Peyer's patch (tissue), 4 donors: ENCODE measurements around the gene SPIC. TPM values are rescaled to one million over a fixed set of nuclear protein-coding genes. Genes with fewer than 3 reads are reported as not detected.
A peak's percentile ranks its signal among the peaks of the same experiment; 100 is the strongest.
"Not testable (repeated sequence)": the region's sequence is repeated elsewhere in the genome, so short reads cannot be mapped to it uniquely, and the experiment has no call there.

Source experiments
- DNase-seq, 3 donors: peaks; one replicate each; pipeline ENCODE4 v3.0.0-alpha.2; 2017 to 2019
- H3K27ac ChIP-seq, 4 donors: fragments of 200-600 bp; sonication (generic); one replicate each; pipeline ENCODE4 v1.5.1; 2016 to 2019
- H3K27me3 ChIP-seq, 2 donors: fragments of 200-600 bp; sonication (generic); one replicate each; pipeline ENCODE4 v1.5.1; 2019
- H3K36me3 ChIP-seq, 3 donors: fragments of 200-600 bp; sonication (generic); one replicate each; pipeline ENCODE4 v1.5.1; 2016 to 2019
- H3K4me1 ChIP-seq, 4 donors: fragments of 200-600 bp; sonication (generic); one replicate each; pipeline ENCODE4 v1.5.1; 2016 to 2019
- H3K4me3 ChIP-seq, 4 donors: fragments of 200-600 bp; sonication (generic); 1 replicate in 3 of 4; 2 replicates in 1 of 4; pipeline ENCODE4 v1.5.1; 2016 to 2019; ENCODE audit warnings: mild to moderate bottlenecking in 1 of 4
- H3K9me3 ChIP-seq, 4 donors: fragments of 200-600 bp; sonication (generic); one replicate each; pipeline ENCODE4 v1.5.1; 2016 to 2019; ENCODE audit warnings: mild to moderate bottlenecking in 1 of 4
- CTCF ChIP-seq, 6 experiments: fragments of 450-650 bp in 4 of 6; fragments of 200-600 bp in 2 of 6; sonication (generic) in 1 of 6; IDR thresholded peaks; one replicate each; pipeline ENCODE4 v1.5.1; 2017 to 2019; ENCODE audit warnings: antibody characterized with exemption in 6 of 6, mild to moderate bottlenecking in 3 of 6, moderate library complexity in 1 of 6
- POLR2A ChIP-seq, 2 donors: fragments of 450-650 bp; IDR thresholded peaks; one replicate each; pipeline ENCODE4 v1.5.1; 2017; ENCODE audit warnings: antibody characterized with exemption in 2 of 2, mild to moderate bottlenecking in 2 of 2, moderate library complexity in 2 of 2
- total RNA-seq, 4 donors: library from RNA; depleted of rRNA; stranded (reverse); fragments of >200 nt; gene quantifications; one replicate each; pipeline ENCODE4 v1.1.0, GENCODE V29; 2016

The SPIC gene
- total RNA-seq, 4 donors from 2014 or later = not detected

- DNase-seq = no peak
- peaks cover 0 to 4% (median 0%) of the 10 kb centered on the region in 4 donors for H3K4me1 ChIP-seq
- no peaks in the 10 kb centered on the region for H3K27me3 ChIP-seq
- H3K4me3 ChIP-seq = no peak overlapping the region
- H3K9me3 ChIP-seq = no peaks in the 10 kb centered on the region
- no peak overlapping the region for H3K27ac ChIP-seq
- TF ChIP-seq CTCF (IDR thresholded peaks at IDR 0.05) (no peak), POLR2A (IDR thresholded peaks at IDR 0.05) (no peak)
- H3K36me3 ChIP-seq = no peaks in the 10 kb centered on the region
Observed at GRCh38 chr12:101455685-101456084, 19.5 kb upstream of the SPIC start.

GRCh38 chr12:101459642-101460346 lies 15.3 kb upstream of the SPIC start:
- Histone ChIP-seq H3K36me3 (no peaks in the 10 kb centered on the region), H3K4me3 (no peak overlapping the region), H3K27me3 (no peaks in the 10 kb centered on the region), H3K4me1 (peaks cover 0 to 4% (median 0%) of the 10 kb centered on the region in 4 donors), H3K9me3 (no peaks in the 10 kb centered on the region), H3K27ac (peak overlapping the region in 1 of 4 donors; percentile 5)
- peak in 2 of 3 donors; percentile 56 to 60 for DNase-seq
- no peak for TF ChIP-seq CTCF (IDR thresholded peaks at IDR 0.05)
- no peak for TF ChIP-seq POLR2A (IDR thresholded peaks at IDR 0.05)

- DNase-seq = no peak
- Histone ChIP-seq H3K36me3 (no peaks in the 10 kb centered on the region), H3K4me1 (no peaks in the 10 kb centered on the region), H3K9me3 (no peaks in the 10 kb centered on the region), H3K27ac (no peak overlapping the region), H3K4me3 (no peak overlapping the region), H3K27me3 (peaks cover 0 to 4% of the 10 kb centered on the region in 2 donors)
- TF ChIP-seq POLR2A (IDR thresholded peaks at IDR 0.05) (no peak), CTCF (IDR thresholded peaks at IDR 0.05) (no peak)
Observed at GRCh38 chr12:101468948-101469347, 6.2 kb upstream of the SPIC start.

GRCh38 chr12:101470939-101471338 lies 4.2 kb upstream of the SPIC start:
- Histone ChIP-seq H3K4me1 (no peaks in the 10 kb centered on the region), H3K27ac (no peak overlapping the region), H3K9me3 (no peaks in the 10 kb centered on the region), H3K27me3 (peaks cover 0 to 4% of the 10 kb centered on the region in 2 donors), H3K4me3 (no peak overlapping the region), H3K36me3 (no peaks in the 10 kb centered on the region)
- TF ChIP-seq POLR2A (IDR thresholded peaks at IDR 0.05) = no peak
- TF ChIP-seq CTCF (IDR thresholded peaks at IDR 0.05) = no peak
- DNase-seq = no peak

GRCh38 chr12:101471878-101472277 lies 3.3 kb upstream of the SPIC start:
- H3K27me3 ChIP-seq, H3K4me1 ChIP-seq, H3K4me3 ChIP-seq, DNase-seq, H3K27ac ChIP-seq, H3K9me3 ChIP-seq, H3K36me3 ChIP-seq: not testable (repeated sequence)

GRCh38 chr12:101474248-101474647 lies 888 bp upstream of the SPIC start:
- Histone ChIP-seq H3K4me1 (no peaks in the 10 kb centered on the region), H3K9me3 (no peaks in the 10 kb centered on the region), H3K4me3 (no peak overlapping the region), H3K36me3 (no peaks in the 10 kb centered on the region), H3K27ac (no peak overlapping the region), H3K27me3 (peaks cover 0 to 4% of the 10 kb centered on the region in 2 donors)
- TF ChIP-seq CTCF (IDR thresholded peaks at IDR 0.05) = no peak
- TF ChIP-seq POLR2A (IDR thresholded peaks at IDR 0.05) = no peak
- DNase-seq = no peak
